ENCODE results near the gene SRP9.
A peak's percentile ranks its signal among the peaks of the same experiment; 100 is the strongest.
"Not testable (repeated sequence)": the region's sequence is repeated elsewhere in the genome, so short reads cannot be mapped to it uniquely, and the experiment has no call there.

SRP9 gene

DNA sequence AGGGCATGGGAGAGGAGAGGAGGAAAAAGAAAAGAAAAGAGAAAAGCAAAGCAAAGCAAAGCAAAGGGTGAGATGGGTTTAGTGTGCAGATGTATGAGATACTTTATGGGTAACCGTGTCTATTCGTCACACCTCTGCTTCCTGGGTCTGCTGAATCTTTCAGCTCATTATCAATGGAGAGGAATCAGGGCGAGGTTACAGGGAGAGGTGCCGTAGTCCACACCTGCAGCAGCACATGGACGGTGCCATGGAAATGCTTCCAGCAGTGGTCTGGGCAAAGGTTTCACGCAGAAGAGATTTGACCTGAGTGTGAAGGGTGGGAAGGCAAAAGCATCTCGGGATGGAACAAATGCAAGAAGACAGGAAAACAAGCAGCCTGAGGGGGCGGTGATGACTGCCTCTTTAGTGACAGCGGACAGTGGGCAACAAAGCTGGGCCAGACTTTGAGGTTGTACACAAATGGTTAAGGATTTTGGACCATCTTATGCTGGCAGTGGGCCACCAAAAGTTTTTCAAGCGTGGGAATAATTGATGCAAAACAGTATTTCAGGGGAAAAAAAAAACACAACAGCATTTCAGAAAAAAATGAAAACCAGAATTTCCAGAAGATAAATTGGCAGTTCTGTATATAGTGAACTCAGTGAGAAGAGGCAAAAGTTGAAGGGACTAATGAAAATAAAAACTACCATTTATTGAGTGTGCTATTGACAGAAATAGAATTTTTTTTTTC lies 19.5 kb upstream of the SRP9 start:
- FAIRE-seq = no peak

DNA sequence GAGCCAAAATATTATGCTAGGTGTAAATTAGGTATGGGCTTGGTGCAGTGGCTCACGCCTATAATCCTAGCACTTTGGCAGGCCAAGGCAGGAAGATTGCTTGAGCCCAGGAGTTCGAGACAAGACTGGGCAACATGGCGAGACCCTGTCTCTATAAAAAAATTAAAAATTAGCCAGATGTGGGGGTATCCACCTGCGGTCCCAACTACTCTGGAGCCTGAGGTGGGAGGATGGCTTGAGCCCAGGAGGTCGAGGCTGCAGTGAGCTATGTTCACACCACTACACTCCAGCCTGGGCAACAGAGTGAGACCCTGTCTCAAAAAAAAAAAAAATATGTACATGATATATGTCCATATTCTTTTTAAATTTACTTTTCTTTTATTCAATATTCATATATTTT lies 17.7 kb upstream of the SRP9 start:
- not testable (repeated sequence) for FAIRE-seq

DNA sequence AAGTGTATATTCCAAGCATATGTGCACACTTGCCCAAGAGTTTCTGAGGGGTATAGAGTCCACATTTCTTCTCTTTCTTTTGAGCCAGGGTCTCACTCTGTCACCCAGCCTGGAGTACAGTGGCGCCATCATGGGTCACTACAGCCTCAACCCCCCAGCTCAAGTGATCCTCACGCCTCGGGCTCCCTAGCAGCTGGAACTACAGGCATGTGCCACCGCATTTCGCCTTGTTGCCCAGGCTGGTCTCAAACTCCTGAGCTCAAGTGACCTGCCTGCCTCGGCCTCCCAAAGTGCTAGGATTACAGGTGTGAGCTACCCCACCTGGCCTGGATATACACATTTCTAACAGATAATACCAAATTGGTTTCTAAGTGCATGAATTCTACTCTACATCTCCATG lies 17.1 kb upstream of the SRP9 start:
- FAIRE-seq = no peak

DNA sequence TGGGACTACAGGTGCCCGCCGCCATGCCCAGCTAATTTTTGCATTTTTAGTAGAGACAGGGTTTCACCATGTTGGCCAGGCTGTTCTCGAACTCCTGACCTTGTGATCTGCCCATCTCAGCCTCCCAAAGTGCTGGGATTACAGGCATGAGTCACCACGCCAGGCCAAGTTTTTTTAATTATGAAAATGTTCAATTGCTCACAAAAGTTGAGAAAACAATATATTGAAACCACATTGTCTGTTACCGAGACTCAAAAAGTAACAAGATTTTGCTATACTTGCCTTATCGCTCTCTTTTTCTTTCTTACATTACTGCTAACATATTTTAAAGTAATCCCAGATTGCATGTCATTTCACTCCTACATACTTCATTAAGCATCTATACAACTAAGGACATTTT lies 16.2 kb upstream of the SRP9 start:
- not testable (repeated sequence) for FAIRE-seq

DNA sequence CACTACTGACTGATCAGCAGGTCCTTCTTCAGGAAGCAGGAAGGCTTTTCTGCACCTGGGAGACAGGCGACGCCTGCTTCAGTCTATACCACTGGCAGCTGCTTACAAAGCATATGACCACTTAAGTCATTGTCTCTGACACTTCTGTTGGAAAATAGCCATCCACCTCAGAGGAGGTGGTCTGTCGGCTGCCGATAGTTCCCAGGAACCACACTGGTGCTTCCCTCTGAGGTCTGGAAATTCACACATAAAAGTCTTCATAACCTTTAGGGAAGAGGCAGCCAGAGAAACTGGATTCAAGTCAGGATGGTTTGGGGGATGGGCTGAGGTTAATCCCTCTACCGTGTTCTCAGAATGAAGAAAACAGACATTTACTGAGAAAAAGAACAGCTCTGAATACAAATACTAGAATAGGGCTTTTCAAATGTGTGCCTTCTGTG lies 15.6 kb upstream of the SRP9 start:
- no peak for FAIRE-seq

DNA sequence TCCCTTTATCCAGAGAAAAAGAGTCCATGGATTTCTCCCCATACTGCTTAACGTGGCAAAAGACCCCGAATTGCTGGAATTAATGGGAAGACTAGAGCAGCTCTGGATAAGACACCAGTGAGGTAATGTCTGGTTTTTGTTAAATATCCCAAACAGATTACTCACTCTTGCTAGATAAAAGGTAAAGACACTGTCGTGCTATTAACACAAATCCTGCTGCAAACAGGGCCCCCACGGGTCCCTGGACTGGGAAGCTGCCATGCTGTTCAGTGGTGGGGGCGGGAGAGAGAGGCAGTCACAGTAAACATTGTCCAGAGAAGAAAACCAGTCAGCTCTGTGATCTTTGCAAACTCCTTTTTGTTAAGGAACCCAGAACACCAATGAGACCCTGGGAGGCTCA lies 15.2 kb upstream of the SRP9 start:
- FAIRE-seq = no peak

DNA sequence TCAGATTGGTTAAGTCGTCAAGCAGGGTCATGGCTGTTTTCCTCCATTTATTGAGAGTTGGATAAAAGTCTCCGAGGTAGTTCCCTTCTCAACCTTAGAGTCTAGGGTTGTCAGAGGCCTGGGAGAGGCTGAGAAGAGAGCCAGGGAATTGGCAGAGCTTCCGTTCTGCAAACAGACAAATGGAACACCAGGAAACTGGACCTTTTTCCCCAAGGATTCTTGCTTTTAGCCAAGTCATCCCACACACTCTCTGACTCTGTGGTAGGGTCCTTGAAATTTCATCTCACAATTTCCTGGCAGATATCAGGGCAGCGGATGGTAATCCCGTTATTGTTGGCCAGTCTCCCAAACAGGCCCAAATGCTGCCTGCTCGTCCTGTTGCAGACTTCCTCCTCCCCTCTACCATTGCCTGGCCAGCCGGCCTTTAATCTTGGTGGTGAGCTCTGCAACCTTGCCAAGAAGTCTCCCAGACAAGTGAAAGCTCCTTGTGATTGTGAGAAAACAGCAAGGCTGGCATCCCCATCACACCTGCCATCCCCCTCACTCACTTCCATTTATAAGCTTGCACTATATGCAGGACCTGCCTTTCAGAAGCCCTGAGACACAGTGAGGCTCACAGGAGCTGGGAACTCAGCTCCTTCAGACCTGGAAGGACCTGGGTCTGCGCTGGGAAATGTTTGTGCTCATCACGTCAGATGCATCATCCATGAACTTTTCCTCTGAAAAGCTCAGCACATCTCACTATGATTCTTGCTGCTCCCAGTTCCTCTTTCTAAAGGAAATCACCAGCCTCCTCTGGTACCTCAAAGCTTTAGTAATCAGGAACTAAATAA lies 13.7 kb upstream of the SRP9 start:
- no peak for FAIRE-seq

DNA sequence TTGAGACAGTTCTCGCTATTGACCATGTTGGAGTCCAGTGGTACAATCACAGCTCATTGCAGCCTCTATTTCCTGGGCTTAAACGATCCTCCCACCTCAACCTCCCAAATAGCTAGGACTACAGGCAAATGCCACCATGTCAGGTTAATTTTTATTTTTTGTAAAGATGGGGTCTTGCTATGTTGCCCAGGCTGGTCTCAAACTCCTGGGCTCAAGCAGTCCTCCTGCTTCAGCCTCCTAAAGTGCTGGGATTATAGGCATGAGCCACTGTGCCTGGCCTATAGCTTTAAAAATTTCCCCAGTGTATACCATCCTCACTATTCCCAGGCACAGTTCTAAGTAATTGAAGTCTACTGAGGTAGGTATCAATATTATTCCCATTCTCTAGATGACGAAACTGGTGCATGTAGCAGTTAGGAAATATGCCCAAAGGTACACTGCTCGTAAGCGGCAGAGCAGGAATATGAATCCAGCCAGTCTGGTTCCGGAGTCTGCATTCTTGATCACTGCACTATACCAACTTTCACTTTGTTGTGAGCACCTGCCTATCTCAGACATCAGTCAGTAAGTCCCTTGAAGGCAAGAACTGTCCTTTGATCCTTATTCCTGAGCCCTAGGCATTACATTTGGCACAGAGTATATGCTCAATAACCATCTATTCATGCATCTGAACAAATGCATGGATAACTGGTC lies 11.5 kb upstream of the SRP9 start:
- no peak for FAIRE-seq

DNA sequence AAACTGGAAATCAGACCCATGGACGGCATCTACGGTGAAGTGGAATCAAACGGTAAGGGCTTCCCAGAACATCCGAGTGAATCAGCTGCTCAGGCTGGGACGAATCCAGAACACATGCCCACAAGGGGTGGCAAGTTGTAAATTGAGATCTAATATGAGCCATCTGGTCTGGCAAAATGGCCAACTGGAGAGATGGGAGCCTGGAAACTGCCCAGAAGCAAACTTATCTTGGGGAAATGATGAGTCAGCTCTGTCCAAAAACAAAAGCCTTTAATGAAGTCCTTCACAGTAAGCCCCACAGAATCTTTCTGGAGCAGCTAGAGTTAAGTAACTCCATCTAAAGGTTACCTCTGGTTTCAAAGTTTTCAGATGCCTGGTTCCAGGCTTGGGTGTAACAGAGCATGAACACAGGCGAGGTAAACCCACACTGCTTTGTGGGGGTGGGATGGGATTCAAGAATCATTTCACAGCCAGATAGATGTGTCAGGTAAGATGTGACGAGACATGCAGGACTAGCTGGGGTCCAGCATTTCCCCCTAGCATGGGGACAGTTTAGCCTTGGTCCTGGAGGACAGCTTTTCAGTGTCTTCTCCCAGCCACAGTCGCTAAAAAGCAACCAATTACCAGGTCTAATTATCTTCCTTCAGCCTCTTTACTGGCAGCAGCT lies 10.5 kb upstream of the SRP9 start:
- no peak for FAIRE-seq

DNA sequence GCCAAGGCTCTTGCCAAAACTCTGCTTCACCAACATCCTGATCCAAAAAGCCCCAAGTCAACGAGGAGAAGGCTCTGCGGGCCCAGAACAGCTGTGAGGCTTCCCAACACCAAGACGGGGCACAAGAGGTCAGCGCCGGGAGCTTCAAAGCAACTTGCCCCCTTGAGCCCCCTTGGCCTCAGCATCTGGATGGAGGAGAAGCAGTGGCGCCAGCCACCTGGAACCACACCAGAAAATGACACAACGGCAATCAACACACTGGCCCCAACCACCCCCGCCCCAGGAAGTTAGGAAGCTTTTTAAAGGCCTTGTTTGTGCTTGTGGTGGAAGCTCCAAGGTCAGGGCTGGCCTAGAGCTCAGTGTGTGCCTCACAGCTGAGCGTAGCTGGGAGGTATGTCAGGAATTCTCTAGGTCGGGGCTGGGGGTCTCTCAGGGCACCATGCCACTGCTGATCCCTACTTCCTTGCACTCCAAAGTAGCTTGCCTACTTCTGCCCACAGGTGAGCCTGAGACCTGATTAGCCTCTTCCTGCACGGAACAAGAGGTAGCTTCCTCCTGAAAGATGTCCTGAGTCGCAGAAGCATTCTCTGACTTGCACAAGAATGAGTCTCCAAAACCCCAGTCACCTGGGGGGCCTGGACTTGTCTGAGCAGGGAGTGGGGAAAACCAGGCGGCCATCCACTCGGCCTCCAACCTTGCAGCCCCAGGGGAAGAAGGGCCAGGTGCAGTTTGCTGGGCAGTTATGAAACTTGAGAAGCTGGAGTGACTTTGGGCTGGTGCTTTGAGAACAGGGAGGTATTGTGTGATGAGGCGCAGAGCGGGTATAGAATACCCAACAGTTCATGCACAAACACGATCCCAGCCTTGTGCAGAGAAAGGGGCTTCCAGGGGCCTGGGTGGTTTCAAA lies 9.7 kb upstream of the SRP9 start:
- FAIRE-seq = no peak

DNA sequence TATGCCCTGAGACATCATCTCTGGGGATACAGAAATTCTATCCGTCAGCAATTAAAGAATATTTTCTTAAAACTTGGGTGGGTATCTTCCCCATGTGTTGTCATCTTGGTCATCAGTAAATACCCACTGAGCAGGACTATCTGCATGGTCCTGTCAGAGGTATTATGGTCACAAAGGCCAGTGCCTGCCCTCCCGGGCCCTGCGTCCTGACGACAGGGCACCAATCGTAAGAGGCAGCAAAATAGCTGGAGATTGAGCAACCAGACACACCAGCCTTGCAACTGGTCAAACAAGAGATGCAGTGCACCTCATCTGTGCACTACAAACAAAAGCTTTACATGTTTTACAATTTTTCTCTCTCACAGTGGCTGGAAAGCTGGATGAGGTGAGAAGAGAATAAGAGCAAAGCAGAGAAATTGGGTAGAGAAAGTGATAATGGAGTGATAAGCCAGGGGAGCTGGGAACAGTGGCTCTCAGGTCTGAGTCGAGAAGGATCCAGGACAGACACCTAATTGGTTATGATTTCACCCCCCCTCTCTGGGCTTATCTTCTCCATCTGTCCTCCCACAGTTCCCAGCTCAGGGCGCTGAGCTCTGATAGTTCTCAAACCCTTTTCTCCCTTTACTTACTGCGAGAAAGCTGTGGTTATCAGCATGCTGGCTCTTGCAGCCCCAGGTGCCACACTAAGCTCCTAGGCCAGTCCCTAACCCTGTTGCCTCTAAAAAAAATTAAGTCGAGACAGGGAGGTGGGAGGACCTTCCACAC lies 8.8 kb upstream of the SRP9 start:
- no peak for FAIRE-seq

DNA sequence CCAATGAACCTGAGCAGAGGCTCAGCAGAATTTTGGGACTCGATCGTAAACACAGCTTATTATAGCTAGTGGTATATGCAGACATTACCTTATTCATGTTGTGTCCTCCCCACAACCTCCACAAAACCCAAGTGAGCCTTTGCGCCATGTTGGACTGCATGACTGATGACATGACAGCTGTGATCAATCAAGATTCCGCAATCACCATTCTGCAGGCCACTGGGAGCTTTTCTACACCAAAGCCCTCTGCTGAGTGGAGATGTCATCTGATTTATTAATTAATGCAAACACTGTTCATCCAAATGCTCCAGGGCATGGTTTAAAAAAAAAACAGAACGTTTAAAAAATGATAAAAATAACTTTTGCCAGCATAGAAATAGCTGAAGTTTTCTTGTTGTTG lies 7.9 kb upstream of the SRP9 start:
- FAIRE-seq = no peak

DNA sequence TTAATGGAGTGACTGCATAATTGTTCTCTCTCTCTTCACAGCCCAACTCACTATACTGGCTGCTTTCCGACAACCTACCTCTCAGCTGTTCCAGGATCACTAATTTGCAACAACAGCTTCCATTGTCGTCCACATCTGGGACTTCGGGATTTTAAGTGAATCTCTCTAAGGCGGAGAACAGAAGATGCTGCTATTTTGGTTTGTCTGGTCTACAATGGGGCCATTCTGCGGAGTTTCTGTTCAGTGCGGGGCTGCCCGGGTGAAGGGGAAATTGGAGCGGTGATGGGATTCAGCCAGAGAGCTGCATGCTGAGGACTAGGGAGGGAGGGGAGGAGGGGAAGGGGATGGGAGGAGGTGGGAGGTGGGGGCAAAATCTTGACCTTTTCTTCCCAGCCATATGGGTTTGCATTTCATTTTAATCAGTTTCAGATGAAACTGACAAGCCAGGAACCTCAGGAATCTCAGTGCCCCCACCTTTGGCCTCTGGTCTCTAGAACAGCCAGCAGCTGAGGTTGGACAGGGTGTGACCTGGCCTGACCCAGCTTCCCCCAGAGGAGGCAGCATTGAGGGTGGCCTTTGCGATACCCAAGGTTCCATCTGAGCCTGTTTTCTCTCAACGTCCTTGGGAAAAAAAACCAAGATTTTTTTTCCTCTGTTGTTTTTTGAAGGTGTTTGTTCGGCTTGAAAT lies 6.9 kb upstream of the SRP9 start:
- FAIRE-seq = no peak

DNA sequence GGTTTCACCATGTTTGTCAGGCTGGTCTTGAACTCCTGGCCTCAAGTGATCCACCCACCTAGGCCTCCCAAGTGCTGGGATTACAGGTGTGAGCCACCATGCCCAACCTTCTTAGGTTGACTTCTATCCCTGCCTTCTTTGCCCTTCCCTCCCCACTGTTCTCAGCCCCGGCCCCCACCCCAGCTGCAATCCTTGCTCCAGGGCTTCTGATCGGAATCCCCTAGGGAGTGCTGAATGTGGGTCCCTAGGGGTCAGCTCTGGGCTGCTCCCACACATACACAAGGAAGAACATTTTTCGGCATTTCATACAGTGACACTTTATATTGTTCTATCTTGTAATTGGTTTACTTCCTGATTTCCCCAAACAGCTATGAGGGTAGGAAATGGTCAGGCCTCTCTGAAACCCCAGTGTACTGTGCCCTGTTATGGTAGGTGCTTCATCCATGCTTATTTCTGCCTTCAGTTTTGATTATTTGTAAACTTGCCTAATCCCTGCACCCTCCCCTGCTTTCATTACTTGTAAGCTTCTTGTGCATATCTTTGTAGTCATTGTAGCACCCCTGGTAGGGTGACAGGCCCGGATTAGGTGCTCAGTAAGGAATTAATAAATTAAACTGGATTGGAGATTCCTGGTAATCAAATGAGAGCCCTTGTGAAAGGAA lies 5.8 kb upstream of the SRP9 start:
- no peak for FAIRE-seq

DNA sequence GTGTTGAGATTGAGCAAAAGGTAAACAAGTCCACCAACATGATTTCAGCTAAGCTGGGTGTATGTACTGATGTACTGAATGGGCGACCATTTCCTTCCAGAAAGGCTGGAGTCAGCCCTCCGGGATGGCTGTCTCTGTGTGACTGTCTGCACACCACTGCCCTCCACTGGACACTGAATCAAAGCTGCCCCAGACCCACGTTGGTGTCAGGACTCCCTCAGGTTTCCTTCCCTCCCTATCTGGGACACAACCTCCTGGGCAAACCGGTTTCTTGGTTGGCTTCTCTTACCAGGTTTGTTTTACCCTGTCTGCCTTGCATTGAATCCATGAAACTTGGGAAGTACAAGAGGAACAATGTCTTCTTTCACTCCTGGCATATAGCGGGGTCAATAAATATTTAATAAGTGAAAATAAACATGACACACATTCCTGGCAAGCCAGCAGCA lies 5.3 kb upstream of the SRP9 start:
- peak; percentile 62 for FAIRE-seq

DNA sequence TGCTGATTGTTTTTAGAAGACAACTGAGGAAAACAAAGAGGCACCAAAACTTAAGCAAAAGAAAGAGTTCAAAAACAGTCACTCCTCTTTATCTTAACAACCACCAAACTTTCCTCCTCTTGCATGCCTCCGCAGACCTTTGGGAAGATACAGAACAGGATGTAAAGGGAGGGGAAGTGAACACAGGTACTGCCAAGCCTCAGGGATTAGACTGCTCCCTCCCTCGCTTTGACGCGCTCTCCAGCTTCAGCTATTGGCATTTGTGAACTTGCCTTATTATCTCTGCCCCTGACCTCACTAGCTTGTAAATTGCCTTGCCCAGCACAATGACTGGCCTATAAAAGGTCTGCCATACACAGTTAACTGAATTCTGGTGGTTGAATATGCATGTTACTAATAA lies 4.8 kb upstream of the SRP9 start:
- no peak for FAIRE-seq

DNA sequence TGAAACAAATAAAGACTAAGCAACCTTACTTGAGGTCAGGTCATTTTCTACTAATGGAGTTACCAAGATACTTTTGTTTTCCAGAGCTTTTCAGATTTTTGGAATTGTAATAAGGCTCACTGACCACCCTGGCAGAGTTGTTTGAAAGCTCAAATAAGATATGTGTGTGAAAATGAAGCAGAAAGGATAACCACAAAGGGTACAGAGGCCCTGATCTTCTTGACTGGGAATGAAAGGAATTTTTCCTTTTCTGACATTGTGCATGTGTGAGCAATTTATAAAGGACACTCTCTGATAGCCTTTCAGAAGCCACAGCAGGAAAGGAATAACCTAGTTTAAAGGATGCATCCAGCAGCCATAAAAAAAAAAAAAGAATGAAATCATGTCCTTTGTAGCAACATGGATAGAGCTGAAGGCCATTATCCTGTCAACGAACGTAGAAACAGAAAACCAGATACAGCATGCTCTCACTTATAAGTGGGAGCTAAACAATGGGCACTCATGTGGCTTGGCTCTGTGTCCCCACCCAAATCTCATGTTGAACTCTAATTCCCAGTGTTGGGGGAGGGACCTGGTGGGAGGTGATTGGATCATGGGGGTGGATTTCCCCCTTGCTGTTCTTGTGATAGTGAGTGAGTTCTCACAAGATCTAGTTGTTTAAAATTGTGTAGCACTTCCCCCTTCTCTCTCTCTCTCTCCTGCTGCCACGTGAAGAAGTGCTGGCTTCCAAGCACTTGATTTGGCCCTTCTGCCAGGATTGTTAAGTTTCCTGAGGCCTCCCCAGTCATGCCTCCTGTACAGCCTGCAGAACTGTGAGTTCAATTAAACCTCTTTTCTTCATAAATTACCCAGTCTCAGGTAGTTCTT lies 3.1 kb upstream of the SRP9 start:
- no peak for FAIRE-seq

DNA sequence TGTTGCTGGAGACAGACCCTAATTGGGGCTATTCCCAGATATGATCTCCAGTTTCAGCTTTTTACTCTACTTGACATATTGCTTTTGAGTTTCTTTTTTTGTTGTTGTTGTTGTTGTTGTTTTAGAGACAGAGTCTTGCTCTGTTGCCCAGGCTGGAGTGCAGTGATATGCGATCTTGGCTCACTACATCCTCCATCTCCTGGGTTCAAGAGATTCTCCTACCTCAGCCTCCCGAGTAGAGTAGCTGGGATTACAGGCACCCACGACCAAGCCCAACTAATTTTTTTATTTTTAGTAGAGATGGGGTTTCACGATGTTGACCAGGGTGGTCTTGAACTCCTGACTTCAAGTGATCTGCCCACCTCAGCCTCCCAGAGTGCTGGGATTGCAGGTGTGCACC lies 1.3 kb upstream of the SRP9 start:
- FAIRE-seq = no peak

DNA sequence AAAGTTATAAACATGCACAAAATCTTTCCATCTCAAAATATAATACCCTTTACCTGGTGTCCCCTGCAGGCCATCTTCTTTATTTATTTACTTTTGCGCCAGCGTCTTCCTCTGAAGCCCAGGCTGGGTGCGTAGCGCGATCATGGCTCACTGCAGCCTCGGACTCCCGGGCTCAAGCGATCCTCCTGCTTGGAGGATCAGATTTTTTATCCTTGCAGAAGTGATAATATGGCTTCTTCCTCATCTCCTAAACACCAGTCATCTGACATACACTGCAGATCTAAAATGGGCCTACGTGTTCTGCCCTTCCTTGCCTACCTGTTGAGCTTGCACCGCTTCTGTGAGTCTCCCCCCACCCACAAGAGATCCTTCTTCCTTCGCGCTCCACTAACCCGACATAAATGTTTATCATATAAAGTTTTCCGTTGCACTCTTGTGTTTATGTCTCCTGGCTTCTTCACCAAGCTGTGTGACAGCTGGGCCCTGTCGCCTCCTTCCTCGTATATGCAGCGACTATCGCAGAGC lies 506 bp upstream of the SRP9 start:
- FAIRE-seq = no peak

Measured in endometrium (tissue), 2 donors.